GM18861 (cell line): ENCODE data around the gene FAIM.
"Not testable (repeated sequence)": the region's sequence is repeated elsewhere in the genome, so short reads cannot be mapped to it uniquely, and the experiment has no call there.

Experiments
- ATAC-seq: cut with Tn5 transposase; IDR thresholded peaks from one replicate; pipeline ENCODE4 v1.9.1; 2021; ENCODE audit not compliant: unreplicated experiment

FAIM gene

DNA sequence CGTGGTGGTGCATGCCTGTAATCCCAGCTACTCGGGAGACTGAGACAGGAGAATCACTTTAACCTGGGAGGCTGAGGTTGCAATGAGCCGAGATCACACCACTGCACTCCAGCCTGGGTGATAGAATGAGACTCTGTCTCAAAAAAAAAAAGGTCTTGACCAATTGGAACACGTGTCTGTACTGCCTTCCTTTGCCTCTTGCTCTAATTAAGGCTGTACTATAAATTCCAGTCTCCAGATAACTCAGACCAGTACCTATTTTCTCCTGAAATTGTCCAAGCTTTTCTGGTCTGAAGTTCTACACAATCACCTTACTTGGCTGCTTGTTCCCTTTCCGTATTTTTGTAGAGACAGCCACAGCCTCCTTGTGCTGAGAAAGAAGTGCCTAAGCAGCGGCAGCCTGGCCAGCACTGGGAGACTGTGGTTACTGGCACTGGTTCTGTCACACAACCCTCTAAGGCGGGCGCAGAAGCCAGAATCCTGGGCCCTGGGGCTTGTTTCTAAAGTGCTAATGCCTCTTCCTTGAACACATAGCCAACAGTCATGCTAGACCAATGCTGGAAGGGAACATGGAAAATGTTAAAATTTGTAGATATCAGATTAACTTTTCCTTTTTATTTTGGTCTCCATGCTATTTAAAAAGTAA lies 8.3 kb upstream of the FAIM start:
- no peak for ATAC-seq

DNA sequence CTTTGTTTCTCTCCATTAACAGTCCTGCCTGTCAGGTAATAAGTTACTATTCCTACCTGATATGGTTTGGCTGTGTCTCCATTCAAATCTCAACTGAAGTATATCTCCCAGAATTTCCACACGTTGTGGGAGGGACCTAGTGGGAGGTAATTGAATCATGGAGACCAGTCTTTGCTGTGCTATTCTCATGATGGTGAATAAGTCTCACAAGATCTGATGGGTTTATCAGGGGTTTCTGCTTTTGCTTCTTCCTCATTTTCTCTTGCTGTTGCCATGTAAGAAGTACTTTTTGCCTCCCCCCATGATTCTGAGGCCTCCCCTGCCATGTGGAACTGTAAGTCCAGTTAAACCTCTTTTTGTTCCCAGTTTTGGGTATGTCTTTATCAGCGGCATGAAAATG lies 6.9 kb upstream of the FAIM start:
- ATAC-seq = not testable (repeated sequence)

DNA sequence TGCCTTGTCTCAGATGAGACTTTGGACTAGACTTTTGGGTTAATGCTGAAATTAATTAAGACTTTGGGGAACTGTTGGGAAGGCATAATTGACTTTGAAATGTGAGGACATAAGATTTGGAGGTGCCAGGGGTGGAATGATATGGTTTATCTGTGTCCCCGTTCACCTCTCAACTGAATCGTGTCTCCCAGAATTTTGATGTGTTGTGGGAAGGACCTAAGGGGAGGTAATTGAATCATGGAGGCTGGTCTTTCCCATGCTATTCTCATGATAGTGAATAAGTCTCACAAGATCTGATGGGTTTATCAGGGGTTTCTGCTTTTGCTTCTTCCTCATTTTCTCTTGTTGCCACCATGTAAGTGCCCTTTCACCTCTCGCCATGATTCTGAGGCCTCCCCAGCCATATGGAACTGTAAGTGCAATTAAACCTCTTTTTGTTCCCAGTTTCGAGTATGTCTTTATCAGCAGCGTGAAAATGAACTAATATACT lies 4.4 kb upstream of the FAIM start:
- ATAC-seq = not testable (repeated sequence)

DNA sequence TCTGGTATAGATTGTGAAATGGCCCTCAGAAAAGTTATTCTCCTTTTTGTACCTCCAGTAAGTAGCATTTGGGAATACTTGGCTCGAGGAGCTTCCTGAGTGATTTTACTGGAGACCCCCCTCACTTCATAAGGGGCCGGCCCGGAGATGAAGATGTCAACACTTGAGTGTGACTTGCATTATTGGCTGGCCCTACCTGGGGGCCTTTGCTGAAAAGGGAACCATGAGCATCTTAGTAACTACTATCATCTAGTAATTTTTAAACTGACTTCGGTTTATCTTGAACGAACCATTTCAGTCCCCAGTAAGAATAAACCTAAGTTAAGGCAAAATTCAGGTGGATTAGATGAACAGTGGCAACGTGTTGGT lies 1.3 kb downstream of the FAIM start:
- no peak for ATAC-seq

DNA sequence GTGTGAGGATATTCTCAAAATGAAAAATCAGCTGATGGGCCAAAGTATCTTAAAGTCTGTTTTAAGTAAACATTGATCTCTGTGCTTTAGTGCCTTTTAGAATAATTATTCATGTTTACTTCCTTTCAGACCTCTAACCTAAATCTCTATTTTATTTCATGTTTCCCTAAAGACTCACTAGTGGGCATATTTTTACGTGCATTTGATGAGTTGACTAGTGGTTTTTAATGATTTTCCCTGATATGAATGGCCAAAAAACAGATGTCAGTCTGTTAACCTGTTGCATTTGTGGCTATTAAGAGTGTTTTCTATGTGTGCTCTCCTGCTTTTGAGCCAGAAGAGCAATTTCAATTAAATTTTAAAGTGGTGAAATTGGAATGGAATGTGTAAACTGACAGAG lies 6.9 kb downstream of the FAIM start:
- no peak for ATAC-seq

DNA sequence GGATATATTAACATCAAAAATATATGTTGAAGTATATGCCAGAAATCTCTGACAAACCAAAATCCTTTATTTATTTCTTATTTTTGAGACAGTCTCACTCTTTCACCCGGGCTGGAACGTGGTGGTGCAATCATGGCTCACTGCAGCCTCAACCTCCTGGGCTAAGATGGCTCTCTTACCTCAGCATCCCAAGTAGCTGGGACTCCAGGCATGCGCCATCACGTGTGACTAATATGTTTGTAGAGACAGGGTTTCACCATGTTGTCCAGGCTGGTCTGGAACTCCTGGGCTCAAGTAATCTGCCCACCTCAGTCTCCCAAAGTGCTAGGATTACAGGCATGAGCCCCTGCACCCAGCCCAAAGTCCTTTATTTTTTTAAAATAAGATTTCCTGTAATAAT lies 11.9 kb downstream of the FAIM start:
- ATAC-seq = no peak

DNA sequence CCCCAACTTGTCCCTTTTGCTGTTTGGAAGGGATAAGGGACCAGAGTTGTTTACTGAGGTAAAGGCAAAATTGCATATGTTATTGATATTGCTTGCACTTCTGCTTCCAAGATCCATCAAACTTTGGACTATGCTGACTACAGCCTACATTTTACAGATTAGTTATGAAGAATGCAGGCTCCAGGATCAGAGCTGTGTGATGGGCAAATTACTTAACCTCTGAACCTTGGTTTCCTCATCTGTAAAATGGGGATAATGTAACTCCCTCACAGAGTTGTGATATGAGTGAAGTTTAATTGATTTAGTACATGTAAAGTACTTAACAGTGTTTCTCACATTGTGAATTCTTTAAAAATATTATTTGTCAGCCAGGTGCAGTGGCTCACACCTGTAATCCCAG lies 15.9 kb downstream of the FAIM start:
- no peak for ATAC-seq

DNA sequence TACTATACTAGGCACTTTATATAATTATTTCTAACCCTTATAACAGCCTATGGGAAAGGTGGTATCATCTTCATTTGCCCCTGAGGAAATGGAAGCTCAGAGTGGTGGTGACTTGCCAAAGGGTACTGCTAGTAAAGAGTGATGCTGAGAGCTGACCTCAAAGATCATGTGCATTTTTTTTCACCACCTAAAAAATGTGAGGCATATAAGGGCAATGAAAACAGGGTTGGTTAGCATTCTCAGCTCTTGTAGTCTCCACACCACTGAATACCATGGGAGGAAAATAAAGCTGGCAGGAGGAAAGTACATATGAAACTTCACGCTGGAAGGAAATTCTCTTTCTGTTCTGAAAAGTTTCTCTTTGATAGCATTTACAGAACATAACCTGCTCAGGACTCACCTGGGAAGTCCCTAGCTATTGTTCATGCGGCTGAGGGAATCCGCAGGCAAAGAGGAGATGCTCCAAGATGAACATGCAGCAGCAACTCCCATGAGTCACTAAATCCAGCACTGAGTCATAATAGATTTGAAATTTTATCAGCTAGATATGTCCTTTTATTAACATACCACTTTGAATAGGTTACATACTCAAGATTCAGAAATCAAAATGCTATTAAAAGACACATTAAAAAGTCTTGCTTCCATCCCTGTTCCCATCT lies 17.3 kb downstream of the FAIM start:
- ATAC-seq = no peak

DNA sequence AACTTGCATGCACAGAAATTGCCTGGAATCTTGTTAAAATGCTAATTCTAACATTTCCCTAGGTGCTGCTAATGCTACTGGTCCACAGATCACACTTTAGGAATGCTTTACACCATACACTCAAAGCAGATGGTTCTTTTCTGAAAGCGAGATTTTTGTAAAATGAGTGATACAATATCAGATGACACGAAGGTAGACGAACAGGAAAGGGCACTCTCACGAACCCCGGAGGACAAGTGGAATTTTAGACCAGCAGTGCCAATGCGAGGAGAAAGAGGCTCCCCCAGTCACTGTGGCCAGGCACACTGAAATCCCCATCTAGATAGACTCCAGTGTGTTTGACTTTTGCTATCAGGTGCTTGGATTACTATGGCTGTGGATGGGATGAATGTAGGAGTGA lies 21.0 kb downstream of the FAIM start:
- ATAC-seq = no peak

DNA sequence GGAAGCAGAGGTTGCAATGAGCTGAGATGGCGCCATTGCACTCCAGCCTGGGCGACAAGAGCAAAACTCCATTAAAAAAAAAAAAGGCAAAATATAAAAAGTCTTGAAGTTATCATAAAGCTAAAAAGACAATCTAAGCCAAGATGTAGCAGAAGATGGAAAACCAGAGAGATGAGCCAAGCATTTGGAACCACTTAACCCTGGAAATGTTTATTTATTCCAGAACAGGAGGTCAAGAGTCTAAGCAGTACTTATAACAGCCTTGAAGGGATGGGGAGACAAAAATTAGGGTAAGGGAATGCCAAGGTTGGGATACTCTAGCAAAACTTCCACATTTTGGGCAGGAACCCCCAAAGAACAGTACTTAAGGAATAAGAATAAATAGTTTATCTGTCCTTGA lies 30.1 kb downstream of the FAIM start:
- ATAC-seq = no peak

DNA sequence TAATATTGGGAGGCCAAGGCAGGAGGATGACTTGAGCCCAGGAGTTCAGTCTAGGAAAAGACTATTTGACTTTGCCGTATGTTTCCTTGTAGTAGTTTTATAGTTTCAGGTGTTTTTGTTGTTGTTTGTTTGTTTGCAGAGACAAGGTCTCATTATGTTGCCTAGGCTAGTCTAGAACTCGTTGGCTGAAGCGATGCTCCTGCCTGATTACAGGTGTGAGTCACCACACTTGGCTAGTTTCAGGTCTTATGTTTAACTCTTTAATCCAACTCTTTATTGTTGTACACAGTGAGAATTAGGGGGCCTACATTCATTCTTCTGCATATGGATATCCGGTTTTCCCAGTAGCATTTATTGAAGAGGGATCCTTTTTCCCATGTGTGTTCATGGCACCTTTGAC lies 32.0 kb downstream of the FAIM start:
- no peak for ATAC-seq

DNA sequence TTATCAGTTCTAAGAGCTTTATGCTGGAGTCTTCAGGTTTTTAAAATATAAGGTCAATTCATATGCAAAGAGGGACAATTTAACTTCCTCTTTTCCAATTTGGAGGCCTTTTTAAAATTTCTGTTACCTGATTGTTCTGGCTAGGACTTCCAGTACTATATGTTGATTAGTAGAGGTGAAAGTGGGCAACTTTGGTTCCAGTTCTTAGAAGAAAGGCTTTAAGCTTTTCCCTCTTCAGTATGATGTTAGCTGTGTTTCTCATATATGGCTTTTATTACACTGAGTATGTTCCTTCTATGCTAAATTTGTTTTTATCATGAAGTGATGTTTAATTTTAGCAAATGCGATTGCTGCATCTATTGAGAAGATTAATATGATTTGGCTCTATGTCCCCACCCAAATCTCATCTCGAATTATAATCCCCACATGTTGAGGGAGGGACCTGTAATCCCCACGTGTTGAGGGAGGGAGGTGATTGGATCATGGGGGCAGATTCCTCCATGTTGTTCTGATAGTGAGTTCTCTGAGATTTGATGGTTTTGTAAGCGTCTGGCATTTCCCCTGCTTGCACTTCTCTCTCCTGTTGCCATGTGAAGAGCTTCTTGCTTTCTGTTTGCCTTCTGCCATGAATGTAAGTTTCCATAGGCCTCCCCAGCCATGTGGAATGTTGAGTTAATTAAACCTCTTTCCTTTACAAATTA lies 33.8 kb downstream of the FAIM start:
- ATAC-seq = no peak

DNA sequence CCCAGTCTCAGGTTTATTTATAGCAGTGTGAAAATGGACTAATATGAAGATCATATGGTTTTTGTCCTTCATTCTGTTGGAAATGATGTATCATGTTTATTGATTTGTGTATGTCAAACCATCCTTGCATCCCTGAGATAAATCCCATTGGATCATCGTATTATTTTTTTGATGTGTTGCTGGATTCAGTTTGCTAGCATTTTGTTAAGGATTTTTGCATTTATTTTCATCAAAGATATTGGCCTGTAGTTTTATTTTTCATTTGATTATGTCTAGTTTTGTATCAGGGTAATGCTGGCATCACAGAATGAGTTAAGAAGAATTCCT lies 34.3 kb downstream of the FAIM start:
- no peak for ATAC-seq

DNA sequence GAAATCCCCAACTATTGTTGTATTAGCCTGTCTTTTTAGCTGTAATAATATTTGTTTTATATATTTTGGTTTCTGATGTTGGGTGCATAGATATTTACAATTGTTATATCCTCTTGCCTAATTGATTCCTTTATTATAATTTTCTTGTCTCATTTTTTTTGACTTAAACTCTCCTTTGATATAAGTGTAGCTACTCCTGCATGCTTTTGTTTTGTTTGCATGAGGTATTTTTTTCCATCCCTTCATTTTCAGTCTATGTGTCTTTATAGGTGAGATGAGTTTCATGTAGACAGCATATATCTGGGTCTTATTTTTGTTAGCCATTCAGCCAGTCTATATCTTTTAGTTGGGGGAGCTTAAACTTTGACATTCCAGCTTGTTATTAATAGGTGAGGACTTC lies 37.4 kb downstream of the FAIM start:
- ATAC-seq = no peak

DNA sequence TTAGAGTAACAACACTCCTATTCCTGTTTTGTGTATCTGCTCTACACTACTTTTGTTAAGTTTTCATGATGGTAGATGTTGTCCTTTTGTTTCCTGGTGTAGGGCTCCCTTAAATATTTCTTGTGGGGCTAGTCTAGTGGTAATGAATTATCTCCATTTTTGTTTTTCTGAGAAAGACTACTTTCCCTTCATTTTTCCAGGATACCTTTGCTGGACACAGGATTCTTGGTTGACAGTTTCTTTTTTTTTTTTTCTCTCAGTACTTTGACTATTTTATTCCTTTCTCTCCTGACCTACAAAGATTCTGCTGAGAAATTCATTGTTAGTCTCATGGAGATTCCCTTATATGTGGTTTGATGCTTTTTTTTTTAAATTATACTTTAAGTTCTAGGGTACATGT lies 37.9 kb downstream of the FAIM start:
- no peak for ATAC-seq

DNA sequence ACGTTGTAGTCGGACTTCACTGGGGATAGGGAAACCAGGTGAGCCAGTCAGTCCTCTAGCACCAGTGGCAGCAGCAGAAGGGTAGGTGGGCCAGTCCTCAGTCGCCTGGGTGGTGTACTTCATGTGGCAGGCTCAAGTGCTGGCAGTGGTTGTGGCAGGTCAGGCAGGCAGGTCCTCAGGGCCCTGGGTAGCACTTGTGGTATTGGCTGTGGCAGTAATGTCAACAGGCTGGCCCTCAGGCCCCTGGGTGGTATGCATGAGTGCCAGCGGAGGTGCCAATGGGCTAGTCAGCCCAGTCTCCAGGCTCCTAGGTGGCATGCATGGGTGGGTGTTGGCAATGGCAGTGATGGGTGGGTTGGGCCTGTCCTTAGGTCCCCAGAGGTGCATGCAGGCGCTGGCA lies 40.6 kb downstream of the FAIM start:
- no peak for ATAC-seq

DNA sequence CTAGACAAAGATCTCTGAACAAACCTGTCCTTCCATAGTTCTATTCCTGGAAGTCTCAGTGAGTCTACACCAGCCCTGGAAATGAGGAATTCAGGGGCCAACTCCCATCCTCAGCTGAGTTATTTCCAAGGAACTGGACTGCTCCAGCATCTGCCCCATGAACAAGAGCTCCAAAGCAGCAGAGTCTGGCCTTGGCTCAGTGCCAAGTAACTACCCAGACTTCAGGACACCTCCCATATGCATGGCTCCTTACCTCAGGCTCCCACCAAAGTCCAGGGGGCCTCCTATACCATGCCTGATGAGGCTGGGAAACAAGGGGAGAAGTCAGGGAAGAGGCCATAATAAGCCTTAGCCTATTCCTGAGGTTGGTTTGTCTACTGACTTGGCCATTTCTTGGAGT lies 45.0 kb downstream of the FAIM start:
- no peak for ATAC-seq

DNA sequence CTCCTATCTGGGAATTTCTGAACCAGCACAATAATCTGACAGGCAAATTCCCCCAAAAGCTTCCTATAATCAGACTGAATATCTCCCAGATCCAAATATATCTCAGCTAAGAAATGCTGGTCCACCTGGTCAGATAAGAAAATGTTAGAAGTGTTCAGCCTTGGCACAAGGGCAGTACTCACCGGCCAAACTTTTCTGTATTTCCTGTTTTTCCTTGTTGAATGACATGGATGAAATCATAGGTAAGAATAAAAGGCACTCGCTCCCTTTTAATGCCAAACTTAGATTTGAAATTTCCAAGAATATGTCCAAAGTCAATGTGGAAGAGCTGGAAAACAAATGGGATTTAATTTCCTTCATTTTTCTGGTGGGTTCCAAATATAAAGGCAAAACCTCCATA lies 48.9 kb downstream of the FAIM start:
- no peak for ATAC-seq

DNA sequence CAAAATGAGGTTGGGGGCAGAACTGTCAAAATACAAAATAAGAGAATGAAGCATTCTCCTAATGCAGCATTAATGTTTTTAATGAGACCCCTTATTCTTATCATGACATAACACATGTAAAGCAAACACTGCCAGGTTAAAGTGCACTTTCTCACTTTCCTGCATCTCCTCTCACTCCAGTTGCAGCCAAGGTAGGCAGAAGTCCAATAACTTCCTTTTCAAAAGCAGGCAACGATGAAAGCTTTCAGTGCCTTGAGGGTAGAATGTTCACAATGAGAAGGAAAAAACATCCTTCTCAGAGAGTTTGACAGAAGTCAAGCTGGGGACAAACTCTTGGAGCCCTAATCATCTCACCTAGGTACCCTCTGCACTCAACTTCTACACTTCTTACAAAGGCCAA lies 59.5 kb downstream of the FAIM start:
- ATAC-seq = no peak

DNA sequence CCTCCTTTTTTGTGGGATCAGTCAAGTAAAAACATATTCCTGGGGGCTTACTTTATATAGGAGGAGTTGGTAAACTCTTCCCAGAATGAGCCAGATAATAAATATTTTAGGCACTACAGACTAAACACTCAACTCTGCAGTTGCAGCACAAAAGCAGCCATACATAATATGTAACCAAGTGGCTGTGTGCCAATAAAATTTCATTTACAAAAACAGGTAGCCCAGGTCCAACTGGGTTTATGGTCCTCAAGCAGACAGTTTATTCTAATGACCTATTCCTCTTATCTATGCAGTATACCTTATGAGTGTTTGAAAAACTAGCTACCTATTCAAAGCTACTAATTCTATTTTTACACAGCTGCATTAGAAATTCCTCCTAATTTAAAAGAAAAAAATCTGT lies 61.8 kb downstream of the FAIM start:
- ATAC-seq = no peak

DNA sequence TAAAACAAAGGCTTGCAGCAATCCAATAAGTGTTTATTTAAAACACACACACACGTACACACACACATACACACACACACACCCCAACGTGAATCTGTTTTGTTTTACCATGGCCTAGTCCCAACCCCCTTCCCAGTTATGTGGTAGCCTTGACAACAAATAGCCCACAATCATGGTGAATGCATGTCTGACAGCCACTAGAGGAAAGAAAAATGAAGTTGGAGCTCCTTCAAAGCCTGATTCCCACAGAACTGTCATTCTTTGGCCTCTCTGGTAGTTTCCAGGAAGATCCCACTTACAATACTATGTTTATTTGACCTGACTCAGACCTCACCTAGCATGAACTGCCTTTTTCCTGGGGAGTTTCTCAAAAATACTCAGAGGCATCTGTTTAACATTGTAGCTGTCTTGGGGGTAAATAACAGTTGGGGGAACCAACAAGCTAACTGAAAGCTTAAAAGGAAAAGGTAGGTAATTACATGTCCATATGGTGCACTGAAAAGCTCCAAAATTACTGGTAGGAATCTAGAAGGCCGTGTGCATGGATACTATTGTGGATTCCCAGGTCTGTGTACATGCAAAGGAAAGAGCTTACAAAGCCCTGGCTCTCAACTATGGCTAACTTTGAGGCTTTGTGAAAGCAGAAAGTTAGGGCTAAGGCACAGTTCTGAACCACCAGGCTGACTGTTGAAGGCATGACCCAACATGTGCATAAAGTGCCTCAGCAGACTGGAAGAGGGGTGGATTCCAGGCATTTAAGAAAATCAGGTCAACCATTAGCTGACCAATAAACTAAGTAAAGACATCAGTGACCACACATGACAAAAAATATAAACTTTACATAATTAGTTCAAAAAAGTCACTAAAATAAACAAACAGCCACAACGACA lies 65.3 kb downstream of the FAIM start:
- ATAC-seq = no peak

DNA sequence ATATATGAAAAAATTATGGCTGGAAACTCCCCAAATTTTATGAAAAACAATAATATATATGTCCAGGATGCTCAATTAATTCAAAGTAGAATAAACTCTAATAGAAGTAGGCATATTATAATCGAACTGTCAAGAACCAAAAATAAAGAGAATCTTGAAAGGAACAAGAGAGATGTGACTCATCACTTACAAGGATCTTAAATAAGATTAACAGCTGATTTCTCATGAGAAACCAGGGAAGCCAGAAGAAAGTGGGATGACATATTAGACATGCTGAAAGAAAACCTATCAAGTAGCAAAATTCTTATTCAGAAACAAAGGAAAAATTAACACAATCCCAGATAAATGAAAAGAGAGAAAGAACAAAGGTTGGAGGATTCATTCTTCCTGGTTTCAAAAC lies 66.8 kb downstream of the FAIM start:
- no peak for ATAC-seq
